Omental fat pad (tissue), 4 donors: ENCODE results near the gene MYOC. TPM values are rescaled to one million over a fixed set of nuclear protein-coding genes. Genes with fewer than 3 reads are reported as not detected.
"Not testable (repeated sequence)": the region's sequence is repeated elsewhere in the genome, so short reads cannot be mapped to it uniquely, and the experiment has no call there.

Source experiments
- ATAC-seq: fragments of 150-250 bp; one replicate; pipeline ENCODE4 v1.9.1; 2016; ENCODE audit warnings: mild to moderate bottlenecking, moderate library complexity; ENCODE audit not compliant: low FRiP score
- DNase-seq: peaks from one replicate; pipeline ENCODE4 v3.0.0-alpha.2; 2019; ENCODE audit warnings: low spot score
- total RNA-seq, 4 donors: library from RNA; depleted of rRNA; stranded (reverse); fragments of >200 nt; gene quantifications; one replicate each; pipeline ENCODE4 v1.1.0, GENCODE V29; 2016
- TF ChIP-seq, protein P1 (sequence below), 3 donors: fragments of 450-650 bp; IDR thresholded peaks; one replicate each; pipeline ENCODE4 v1.5.1; 2016 to 2017; ENCODE audit warnings: antibody characterized with exemption in 3 of 3, mild to moderate bottlenecking in 3 of 3, moderate library complexity in 2 of 3

MYOC gene
- total RNA-seq, 4 donors from 2014 or later: 4.9 to 93.0 (median 19.8) TPM

DNA sequence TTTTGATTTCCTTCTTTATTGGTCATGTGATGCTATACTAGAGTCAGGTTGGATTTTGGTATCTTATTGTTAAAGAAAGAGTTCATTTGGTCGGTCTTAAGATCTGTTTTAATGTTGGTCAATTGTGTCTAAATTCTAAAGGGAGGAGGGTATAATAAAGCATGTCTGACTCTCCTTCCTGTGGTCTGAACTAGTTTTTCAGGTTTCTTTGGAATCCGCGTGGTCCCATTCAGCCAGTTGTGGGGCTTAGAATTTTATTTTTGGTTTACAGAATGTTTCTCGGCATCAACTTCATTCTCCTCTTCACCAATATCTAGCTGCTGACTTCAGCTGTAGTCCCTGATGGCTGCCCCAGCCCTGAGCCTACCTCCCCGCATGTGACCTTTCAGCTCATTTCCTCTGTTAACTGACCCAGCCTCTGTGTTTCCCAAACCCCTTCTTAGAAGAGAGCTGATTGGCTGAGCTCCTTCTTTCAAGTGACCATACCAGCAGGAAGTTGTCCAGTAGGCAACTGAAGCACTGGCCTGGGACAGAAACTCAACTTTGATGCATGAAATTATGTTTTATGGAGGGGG is 8.7 kb upstream of the MYOC start:
- DNase-seq: no peak
- no peak for ATAC-seq
- TF ChIP-seq, protein P1, sequence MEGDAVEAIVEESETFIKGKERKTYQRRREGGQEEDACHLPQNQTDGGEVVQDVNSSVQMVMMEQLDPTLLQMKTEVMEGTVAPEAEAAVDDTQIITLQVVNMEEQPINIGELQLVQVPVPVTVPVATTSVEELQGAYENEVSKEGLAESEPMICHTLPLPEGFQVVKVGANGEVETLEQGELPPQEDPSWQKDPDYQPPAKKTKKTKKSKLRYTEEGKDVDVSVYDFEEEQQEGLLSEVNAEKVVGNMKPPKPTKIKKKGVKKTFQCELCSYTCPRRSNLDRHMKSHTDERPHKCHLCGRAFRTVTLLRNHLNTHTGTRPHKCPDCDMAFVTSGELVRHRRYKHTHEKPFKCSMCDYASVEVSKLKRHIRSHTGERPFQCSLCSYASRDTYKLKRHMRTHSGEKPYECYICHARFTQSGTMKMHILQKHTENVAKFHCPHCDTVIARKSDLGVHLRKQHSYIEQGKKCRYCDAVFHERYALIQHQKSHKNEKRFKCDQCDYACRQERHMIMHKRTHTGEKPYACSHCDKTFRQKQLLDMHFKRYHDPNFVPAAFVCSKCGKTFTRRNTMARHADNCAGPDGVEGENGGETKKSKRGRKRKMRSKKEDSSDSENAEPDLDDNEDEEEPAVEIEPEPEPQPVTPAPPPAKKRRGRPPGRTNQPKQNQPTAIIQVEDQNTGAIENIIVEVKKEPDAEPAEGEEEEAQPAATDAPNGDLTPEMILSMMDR (IDR thresholded peaks at IDR 0.05): no peak

DNA sequence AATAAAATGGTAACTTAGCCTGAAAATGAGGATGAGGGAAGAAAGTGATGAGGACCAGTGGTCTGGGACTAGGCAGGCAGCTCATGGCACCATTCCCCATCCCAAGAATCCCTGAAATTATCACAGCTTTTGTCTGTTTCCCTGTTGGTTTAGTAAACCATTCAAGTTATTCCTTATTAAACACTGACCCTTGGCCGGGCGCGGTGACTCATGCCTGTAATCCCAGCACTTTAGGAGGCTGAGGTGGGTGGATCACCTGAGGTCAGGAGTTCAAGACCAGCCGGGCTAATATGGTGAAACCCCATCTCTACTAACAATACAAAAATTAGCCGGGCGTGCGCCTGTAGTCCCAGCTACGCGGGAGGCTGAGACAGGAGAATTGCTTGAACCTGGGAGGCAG is 3.7 kb upstream of the MYOC start:
- not testable (repeated sequence) for DNase-seq, ATAC-seq

DNA sequence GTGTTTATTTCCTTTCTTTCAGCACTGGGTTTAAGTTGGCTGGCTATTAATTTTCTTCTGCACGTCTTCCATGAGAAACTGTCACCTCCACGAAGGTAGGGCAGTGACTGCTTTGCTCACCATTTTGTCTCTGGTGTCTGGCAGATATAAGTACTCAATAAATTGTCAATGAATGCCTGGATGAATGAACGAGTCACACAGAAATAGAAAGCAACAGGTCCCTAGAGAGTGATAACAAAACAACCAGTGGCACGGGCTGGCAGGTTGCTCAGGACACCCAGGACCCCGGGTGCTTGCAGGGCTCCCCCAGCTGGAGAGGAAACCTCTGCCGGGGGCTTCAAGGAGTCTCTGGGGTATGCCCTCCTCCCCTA is 3.2 kb upstream of the MYOC start:
- ATAC-seq (no peak), DNase-seq (no peak)
- TF ChIP-seq, protein P1 (IDR thresholded peaks at IDR 0.05): no peak

DNA sequence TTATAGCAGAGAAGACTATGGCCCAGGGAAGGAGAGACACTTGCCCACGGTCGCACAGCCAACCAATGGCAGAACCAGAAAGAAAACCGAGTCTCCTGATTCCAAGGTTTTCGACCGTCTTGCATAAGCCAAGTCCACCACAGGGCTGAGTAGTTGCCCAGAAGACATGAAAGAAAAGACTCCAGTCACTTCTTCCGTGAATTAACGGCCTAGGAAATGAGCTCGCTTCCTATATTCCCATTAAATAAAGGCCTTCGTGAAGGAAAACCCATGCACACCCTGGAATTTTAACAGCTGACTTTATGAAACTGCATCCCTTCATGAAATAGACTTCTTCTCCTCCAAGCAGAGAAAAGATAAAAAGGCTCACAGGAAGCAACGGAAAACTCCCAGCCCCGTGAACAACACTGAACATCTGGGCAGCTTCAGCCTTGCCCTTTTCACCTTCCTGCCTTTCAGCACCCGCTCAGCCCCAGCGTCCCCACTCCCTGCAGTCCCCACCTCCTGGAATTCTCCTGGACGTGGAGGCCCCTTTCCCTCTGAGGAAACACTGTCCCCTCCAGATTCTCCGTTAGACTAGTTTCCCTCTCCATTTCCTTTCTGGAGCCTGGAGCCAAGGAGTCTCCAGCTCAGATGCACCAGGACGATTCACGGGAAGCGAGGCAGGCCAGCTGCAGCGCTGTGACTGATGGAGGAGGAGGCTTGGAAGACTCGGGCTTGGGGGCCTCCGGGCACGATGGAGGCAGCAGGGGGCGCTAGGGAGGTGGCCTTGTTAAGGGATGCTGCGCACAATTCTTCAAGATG is 2.7 kb upstream of the MYOC start:
- TF ChIP-seq, protein P1 (IDR thresholded peaks at IDR 0.05): no peak
- ATAC-seq: peak; percentile 38
- DNase-seq: peak; percentile 46

DNA sequence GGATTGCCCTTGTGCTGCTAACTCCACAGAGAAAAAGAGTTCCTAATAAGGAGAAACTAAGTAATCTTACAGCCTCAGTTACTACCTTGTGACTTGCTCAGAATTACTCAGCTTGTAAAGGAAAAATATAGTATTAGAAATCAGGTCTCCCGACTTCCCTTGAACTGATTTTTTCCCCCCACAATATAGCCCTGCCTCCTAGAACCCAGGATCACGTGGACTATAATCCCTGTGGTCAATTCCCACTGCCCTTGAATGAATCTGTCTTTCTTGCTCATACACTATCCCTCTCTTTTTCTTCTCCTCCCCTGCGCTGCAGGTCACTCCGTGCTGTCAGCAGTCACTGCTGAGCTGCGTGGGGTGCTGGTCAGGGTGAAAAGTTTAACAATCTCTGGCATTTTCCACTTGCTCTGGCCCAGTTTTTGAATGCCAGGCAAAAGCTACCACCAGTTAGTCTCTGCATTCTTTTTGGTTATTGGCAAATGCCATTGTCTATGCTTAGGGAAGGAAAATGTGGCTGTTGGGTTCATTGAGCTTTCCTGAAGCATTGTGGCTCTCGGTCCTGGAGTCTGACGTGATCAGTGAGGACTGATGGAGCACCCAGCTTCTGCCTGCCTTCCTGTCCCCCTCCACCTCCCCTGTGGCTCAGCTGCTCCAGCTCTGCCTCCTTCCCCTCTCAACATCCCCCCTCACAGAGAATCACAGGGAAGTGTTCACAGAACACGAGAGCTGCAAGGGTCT is 1.9 kb upstream of the MYOC start:
- DNase-seq (no peak), ATAC-seq (peak; percentile 59)
- TF ChIP-seq, protein P1 (IDR thresholded peaks at IDR 0.05): no peak

DNA sequence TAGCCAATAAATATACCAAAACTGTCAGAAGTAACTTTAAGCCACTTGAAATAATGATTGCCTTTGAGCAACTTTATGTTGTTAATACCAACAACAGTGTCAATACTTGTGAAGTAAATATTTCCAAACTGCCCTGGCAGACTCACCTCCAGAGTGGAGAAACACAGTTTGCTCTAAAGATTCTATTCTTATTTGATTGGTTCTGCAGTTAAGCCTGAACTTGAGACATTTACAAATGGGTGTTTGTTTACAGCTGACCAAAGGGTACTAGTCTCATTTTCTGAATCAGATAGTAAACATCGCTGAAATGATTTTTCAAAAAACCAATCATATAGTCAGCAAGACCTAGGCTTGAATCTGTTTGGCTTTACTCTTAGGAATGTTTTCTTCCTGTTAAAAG is 1.3 kb upstream of the MYOC start:
- DNase-seq (no peak), ATAC-seq (peak; percentile 14)
- TF ChIP-seq, protein P1 (IDR thresholded peaks at IDR 0.05): no peak

DNA sequence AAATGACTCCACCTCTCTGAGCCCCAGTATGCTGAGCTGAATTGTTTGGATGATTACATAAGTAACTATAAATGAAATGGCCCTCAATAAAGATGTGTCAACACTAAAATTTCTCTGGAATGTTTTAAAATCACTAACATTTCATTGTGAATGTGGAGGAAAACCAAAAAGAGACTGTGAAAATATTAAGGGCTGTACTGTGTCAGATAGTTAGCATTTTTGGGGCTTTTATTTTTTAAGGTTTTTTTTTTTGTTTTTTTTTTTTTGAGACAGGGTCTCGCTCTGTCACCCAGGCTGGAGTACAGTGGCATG is 6.3 kb downstream of the MYOC start:
- no peak for ATAC-seq

More for the DNA sequence above, 6.3 kb downstream of the MYOC start:
- no peak for DNase-seq
- TF ChIP-seq, protein P1 (IDR thresholded peaks at IDR 0.05): no peak
